ENCODE measurements around the gene RNF13. TPM values are rescaled to one million over a fixed set of nuclear protein-coding genes. Genes with fewer than 3 reads are reported as not detected.

RNF13 gene
- total RNA-seq, 1 experiment from 2014 or later: 28.9 TPM

GRCh38 chr3:149812606-149813366 is at the start of gene RNF13 (continued):
- TF ChIP-seq ZNF281 (CRISPR knock-in tag; IDR thresholded peaks at IDR 0.05) (peak; percentile 26; the same call in 1 of the 2 replicates), OVOL2 (CRISPR knock-in tag; IDR thresholded peaks at IDR 0.05; ENCODE audit: borderline replicate concordance) (no peak), HMGA2 (CRISPR knock-in tag; IDR thresholded peaks at IDR 0.05) (no peak), MYBL2 (CRISPR knock-in tag; IDR thresholded peaks at IDR 0.05) (peak; percentile 73; the same call in 1 of the 2 replicates), ZNF121 (CRISPR knock-in tag; IDR thresholded peaks at IDR 0.05) (no peak), ZNF263 (CRISPR knock-in tag; IDR thresholded peaks at IDR 0.05; ENCODE audit: low read depth) (no peak), FOXP1 (CRISPR knock-in tag; IDR thresholded peaks at IDR 0.05; ENCODE audit: borderline replicate concordance) (peak; percentile 66; the same call in 1 of the 2 replicates), ARID4B (CRISPR knock-in tag; IDR thresholded peaks at IDR 0.05; ENCODE audit: borderline replicate concordance) (0 out of 2 replicates have a peak, but pooled peaks have one; percentile 43), ZMAT4 (CRISPR knock-in tag; IDR thresholded peaks at IDR 0.05) (no peak), FOXK1 (CRISPR knock-in tag; IDR thresholded peaks at IDR 0.05) (peak; percentile 68), GABPB1 (CRISPR knock-in tag; IDR thresholded peaks at IDR 0.05) (peak; percentile 42; the same call in 1 of the 2 replicates), NR1H2 (CRISPR knock-in tag; IDR thresholded peaks at IDR 0.05) (no peak)
- TF ChIP-seq, protein P1, sequence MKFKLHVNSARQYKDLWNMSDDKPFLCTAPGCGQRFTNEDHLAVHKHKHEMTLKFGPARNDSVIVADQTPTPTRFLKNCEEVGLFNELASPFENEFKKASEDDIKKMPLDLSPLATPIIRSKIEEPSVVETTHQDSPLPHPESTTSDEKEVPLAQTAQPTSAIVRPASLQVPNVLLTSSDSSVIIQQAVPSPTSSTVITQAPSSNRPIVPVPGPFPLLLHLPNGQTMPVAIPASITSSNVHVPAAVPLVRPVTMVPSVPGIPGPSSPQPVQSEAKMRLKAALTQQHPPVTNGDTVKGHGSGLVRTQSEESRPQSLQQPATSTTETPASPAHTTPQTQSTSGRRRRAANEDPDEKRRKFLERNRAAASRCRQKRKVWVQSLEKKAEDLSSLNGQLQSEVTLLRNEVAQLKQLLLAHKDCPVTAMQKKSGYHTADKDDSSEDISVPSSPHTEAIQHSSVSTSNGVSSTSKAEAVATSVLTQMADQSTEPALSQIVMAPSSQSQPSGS (CRISPR knock-in tag; IDR thresholded peaks at IDR 0.05; ENCODE audit: borderline replicate concordance, low read depth): no peak

- H3K27me3 Mint-ChIP-seq (ENCODE audit: low read depth): no peaks in the 10 kb centered on the region; the same call in none of the 2 replicates
- DNase-seq (ENCODE audit: low spot score) (no peak), ATAC-seq (no peak)
- ChIA-PET CTCF (interaction anchor here (1.0 to 4.0 kb wide), 2 partner anchors 8 to 45 kb away, joined by 10 to 24 read pairs; no protein-coding TSS in a partner anchor), POLR2A (interaction anchor here (0.6 kb wide), 1 partner anchor 213 kb away, joined by 4 read pairs; no protein-coding TSS in a partner anchor)
- H3K27ac Mint-ChIP-seq: no peak overlapping the region
- H3K36me3 Mint-ChIP-seq: no peaks in the 10 kb centered on the region
- no peaks in the 10 kb centered on the region for H3K9me3 Mint-ChIP-seq
- no peak overlapping the region for H3K4me3 Mint-ChIP-seq
- H3K4me1 Mint-ChIP-seq: no peaks in the 10 kb centered on the region
- TF ChIP-seq, protein P2, sequence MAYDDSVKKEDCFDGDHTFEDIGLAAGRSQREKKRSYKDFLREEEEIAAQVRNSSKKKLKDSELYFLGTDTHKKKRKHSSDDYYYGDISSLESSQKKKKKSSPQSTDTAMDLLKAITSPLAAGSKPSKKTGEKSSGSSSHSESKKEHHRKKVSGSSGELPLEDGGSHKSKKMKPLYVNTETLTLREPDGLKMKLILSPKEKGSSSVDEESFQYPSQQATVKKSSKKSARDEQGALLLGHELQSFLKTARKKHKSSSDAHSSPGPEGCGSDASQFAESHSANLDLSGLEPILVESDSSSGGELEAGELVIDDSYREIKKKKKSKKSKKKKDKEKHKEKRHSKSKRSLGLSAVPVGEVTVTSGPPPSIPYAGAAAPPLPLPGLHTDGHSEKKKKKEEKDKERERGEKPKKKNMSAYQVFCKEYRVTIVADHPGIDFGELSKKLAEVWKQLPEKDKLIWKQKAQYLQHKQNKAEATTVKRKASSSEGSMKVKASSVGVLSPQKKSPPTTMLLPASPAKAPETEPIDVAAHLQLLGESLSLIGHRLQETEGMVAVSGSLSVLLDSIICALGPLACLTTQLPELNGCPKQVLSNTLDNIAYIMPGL (CRISPR knock-in tag; IDR thresholded peaks at IDR 0.05): no peak
- TF ChIP-seq FOXP4 (CRISPR knock-in tag; IDR thresholded peaks at IDR 0.05) (no peak), ZNF317 (CRISPR knock-in tag; IDR thresholded peaks at IDR 0.05; ENCODE audit: borderline replicate concordance, low read depth) (no peak), HMGA2 (CRISPR knock-in tag; IDR thresholded peaks at IDR 0.05) (no peak), RELA (CRISPR knock-in tag; IDR thresholded peaks at IDR 0.05; ENCODE audit: borderline replicate concordance) (no peak)
- TF ChIP-seq, protein P3, sequence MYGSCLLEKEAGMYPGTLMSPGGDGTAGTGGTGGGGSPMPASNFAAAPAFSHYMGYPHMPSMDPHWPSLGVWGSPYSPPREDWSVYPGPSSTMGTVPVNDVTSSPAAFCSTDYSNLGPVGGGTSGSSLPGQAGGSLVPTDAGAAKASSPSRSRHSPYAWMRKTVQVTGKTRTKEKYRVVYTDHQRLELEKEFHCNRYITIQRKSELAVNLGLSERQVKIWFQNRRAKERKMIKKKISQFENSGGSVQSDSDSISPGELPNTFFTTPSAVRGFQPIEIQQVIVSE (CRISPR knock-in tag; IDR thresholded peaks at IDR 0.05; ENCODE audit: borderline replicate concordance): no peak
These were observed 49.3 kb upstream of the RNF13 start for GRCh38 chr3:149763565-149764195.

All from WTC11 (cell line).